HEK293 (cell line): Measurements from ENCODE around the gene RAB10.
A peak's percentile ranks its signal among the peaks of the same experiment; 100 is the strongest.

Experiments used
- CTCF ChIA-PET: fragments of 350-600 bp; formaldehyde crosslinking; extraction: SDS; loops from one replicate; lab custom pipeline; 2021; ENCODE audit warnings: antibody characterized with exemption; lab: Yijun Ruan, JAX
- POLR2A ChIA-PET: fragments of 300-600 bp; formaldehyde crosslinking; extraction: SDS; loops from one replicate; lab custom pipeline; 2020; ENCODE audit warnings: antibody characterized with exemption, inconsistent platforms; lab: Yijun Ruan, JAX
- H3K27ac ChIP-seq: fragments of 200-500 bp; sonication (Bioruptor generic); 2 replicates; pipeline ENCODE4 v1.5.1; 2014; ENCODE audit warnings: low read depth, low read length, control low read depth, inconsistent platforms; ENCODE audit errors: extremely low read depth
- H3K36me3 ChIP-seq, 2 experiments: fragments of 200-500 bp in 1 of 2; sonication (Bioruptor generic) in 1 of 2; 1 replicate in 1 of 2; 2 replicates in 1 of 2; pipeline ENCODE4 v1.5.1; 2014 to 2017; ENCODE audit warnings: inconsistent platforms in 2 of 2, low read length in 2 of 2; ENCODE audit not compliant: control insufficient read depth in 2 of 2, insufficient read depth in 1 of 2
- H3K4me1 ChIP-seq: fragments of 200-500 bp; sonication (Bioruptor generic); 2 replicates; pipeline ENCODE4 v1.5.1; 2014; ENCODE audit warnings: mild to moderate bottlenecking, low read length, inconsistent platforms; ENCODE audit not compliant: control insufficient read depth, insufficient read depth
- H3K4me3 ChIP-seq: 2 replicates; pipeline ENCODE4 v1.5.1; 2011; ENCODE audit warnings: low read depth, mild to moderate bottlenecking, control low read depth, low read length, moderate library complexity
- H3K9me3 ChIP-seq: fragments of 200-500 bp; sonication (Bioruptor generic); 2 replicates; pipeline ENCODE4 v1.5.1; 2014; ENCODE audit warnings: low read depth, low read length, inconsistent platforms; ENCODE audit not compliant: control insufficient read depth, insufficient read depth
- FEZF1 ChIP-seq: fragments of 450-650 bp; formaldehyde crosslinking; IDR thresholded peaks from 2 replicates; pipeline ENCODE4 v1.5.1; 2016; ENCODE audit warnings: missing biosample characterization, missing genetic modification characterization
- GFI1B ChIP-seq: fragments of 450-650 bp; formaldehyde crosslinking; IDR thresholded peaks from 2 replicates; pipeline ENCODE4 v1.5.1; 2016; ENCODE audit warnings: missing biosample characterization, missing genetic modification characterization
- HOXC10 ChIP-seq: sonication (generic); formaldehyde crosslinking; IDR thresholded peaks from 2 replicates; pipeline ENCODE4 v1.8.1; 2023; ENCODE audit warnings: mild to moderate bottlenecking, missing genetic modification reagents
- SCRT1 ChIP-seq: fragments of 450-650 bp; formaldehyde crosslinking; IDR thresholded peaks from 2 replicates; pipeline ENCODE4 v1.5.1; 2016; ENCODE audit warnings: missing biosample characterization, missing genetic modification characterization, borderline replicate concordance
- SCRT2 ChIP-seq: fragments of 450-650 bp; formaldehyde crosslinking; IDR thresholded peaks from 2 replicates; pipeline ENCODE4 v1.5.1; 2016; ENCODE audit warnings: missing biosample characterization, missing genetic modification characterization
- ZNF341 ChIP-seq: fragments of 450-650 bp; formaldehyde crosslinking; IDR thresholded peaks from 2 replicates; pipeline ENCODE4; 2016; ENCODE audit warnings: low read depth, missing biosample characterization, missing genetic modification characterization
- ZNF654 ChIP-seq: fragments of 450-650 bp; formaldehyde crosslinking; IDR thresholded peaks from 2 replicates; pipeline ENCODE4 v1.5.1; 2016; ENCODE audit warnings: low read depth, missing biosample characterization, missing genetic modification characterization
- TF ChIP-seq, protein P1 (sequence below): fragments of 450-650 bp; formaldehyde crosslinking; IDR thresholded peaks from 2 replicates; pipeline ENCODE4 v1.5.1; 2016; ENCODE audit warnings: missing biosample characterization, missing genetic modification characterization
- TF ChIP-seq, protein P2 (sequence below): fragments of 450-650 bp; formaldehyde crosslinking; conservative IDR thresholded peaks from 2 replicates; pipeline ENCODE4 v1.5.1; 2016; ENCODE audit warnings: low read depth, missing biosample characterization, missing genetic modification characterization
- TF ChIP-seq, protein P3 (sequence below): fragments of 450-650 bp; formaldehyde crosslinking; IDR thresholded peaks from 2 replicates; pipeline ENCODE4 v1.5.1; 2016; ENCODE audit warnings: missing biosample characterization, missing genetic modification characterization, borderline replicate concordance

Gene RAB10

DNA sequence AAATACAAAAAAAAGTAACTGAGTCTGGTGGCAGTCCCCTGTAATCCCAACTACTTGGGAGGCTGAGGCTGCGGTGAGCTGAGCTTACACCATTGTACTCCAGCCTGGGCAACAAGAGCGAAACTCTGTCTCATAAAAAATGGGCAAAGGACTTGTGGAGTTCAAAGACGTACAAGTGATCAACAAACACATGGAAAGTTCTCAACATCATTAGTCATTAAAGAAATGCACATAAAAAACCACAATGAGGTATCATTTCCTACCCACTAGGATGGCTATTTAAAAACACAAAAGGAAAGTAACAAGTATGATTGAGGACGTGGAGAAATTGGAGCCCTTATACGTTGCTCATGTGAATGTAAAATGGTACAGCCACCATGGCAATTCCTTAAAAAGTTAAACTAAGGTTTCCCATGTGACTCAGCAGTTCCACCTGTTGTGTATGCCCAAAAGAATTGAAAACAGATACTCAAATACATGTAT, 52.3 kb downstream of the RAB10 start:
- Histone ChIP-seq H3K27ac (no peak overlapping the region), H3K36me3 (no peaks in the 10 kb centered on the region; a peak in 1 of 3 replicates), H3K9me3 (no peaks in the 10 kb centered on the region), H3K4me3 (no peak overlapping the region), H3K4me1 (no peaks in the 10 kb centered on the region; the same call in 1 of the 2 replicates)
- CTCF ChIA-PET = interaction anchor here (0.6 to 2.9 kb wide), 6 partner anchors 7 to 354 kb away, joined by 3 to 8 read pairs (median 4); no protein-coding TSS in a partner anchor
- TF ChIP-seq SCRT2 (tag by site-specific recombination) (peak; percentile 60; the same call in 1 of the 2 replicates), SCRT1 (peak; percentile 14; the same call in 1 of the 2 replicates), GFI1B (no peak), FEZF1 (peak; percentile 66), ZNF341 (tag by site-specific recombination) (no peak)
- POLR2A ChIA-PET = no interaction called here

- Histone ChIP-seq H3K4me3 (no peak overlapping the region), H3K36me3 (no peaks in the 10 kb centered on the region; a peak in 1 of 3 replicates), H3K9me3 (no peaks in the 10 kb centered on the region), H3K4me1 (no peaks in the 10 kb centered on the region; the same call in 1 of the 2 replicates), H3K27ac (no peak overlapping the region)
- CTCF ChIA-PET = interaction anchor here (0.6 to 2.9 kb wide), 8 partner anchors 8 to 355 kb away, joined by 3 to 8 read pairs (median 4); no protein-coding TSS in a partner anchor
- TF ChIP-seq, protein P1, sequence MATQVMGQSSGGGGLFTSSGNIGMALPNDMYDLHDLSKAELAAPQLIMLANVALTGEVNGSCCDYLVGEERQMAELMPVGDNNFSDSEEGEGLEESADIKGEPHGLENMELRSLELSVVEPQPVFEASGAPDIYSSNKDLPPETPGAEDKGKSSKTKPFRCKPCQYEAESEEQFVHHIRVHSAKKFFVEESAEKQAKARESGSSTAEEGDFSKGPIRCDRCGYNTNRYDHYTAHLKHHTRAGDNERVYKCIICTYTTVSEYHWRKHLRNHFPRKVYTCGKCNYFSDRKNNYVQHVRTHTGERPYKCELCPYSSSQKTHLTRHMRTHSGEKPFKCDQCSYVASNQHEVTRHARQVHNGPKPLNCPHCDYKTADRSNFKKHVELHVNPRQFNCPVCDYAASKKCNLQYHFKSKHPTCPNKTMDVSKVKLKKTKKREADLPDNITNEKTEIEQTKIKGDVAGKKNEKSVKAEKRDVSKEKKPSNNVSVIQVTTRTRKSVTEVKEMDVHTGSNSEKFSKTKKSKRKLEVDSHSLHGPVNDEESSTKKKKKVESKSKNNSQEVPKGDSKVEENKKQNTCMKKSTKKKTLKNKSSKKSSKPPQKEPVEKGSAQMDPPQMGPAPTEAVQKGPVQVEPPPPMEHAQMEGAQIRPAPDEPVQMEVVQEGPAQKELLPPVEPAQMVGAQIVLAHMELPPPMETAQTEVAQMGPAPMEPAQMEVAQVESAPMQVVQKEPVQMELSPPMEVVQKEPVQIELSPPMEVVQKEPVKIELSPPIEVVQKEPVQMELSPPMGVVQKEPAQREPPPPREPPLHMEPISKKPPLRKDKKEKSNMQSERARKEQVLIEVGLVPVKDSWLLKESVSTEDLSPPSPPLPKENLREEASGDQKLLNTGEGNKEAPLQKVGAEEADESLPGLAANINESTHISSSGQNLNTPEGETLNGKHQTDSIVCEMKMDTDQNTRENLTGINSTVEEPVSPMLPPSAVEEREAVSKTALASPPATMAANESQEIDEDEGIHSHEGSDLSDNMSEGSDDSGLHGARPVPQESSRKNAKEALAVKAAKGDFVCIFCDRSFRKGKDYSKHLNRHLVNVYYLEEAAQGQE (tag by site-specific recombination) = no peak
- TF ChIP-seq, protein P2, sequence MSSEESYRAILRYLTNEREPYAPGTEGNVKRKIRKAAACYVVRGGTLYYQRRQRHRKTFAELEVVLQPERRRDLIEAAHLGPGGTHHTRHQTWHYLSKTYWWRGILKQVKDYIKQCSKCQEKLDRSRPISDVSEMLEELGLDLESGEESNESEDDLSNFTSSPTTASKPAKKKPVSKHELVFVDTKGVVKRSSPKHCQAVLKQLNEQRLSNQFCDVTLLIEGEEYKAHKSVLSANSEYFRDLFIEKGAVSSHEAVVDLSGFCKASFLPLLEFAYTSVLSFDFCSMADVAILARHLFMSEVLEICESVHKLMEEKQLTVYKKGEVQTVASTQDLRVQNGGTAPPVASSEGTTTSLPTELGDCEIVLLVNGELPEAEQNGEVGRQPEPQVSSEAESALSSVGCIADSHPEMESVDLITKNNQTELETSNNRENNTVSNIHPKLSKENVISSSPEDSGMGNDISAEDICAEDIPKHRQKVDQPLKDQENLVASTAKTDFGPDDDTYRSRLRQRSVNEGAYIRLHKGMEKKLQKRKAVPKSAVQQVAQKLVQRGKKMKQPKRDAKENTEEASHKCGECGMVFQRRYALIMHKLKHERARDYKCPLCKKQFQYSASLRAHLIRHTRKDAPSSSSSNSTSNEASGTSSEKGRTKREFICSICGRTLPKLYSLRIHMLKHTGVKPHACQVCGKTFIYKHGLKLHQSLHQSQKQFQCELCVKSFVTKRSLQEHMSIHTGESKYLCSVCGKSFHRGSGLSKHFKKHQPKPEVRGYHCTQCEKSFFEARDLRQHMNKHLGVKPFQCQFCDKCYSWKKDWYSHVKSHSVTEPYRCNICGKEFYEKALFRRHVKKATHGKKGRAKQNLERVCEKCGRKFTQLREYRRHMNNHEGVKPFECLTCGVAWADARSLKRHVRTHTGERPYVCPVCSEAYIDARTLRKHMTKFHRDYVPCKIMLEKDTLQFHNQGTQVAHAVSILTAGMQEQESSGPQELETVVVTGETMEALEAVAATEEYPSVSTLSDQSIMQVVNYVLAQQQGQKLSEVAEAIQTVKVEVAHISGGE (tag by site-specific recombination) = no peak
- POLR2A ChIA-PET = no interaction called here
These were observed 52.9 kb downstream of the RAB10 start for GRCh38 chr2:26086779-26087178.

DNA sequence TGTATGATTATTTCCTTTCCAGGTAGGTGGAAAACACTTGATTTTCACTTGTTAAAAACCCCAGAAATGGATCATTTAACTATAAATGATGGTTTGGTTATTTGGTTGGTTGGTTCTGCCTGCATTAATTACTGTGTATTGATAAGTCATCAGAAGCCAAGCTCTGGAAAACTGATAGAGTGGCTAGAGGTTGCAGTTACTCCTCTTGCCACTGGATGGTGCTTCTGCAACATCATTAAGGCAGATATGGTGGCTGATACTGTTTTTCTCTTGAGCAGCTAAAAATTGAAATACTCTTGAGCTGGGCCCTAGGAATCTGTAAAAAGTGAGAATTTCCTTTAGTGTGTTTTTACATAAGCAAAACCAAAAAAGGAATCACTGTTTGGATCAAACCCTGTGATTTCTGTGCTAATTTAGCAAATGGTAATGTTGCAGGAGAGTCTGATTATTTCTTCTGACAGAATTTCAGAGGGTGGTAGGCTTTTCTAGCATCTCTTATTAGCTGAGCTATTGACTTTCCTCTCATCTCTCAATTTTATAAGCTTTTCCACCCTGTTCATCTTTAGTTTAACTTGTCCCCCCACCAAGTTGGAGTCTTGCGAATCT, 54.3 kb downstream of the RAB10 start:
- POLR2A ChIA-PET = interaction anchor here (0.5 to 0.8 kb wide), 2 partner anchors 28 to 54 kb away, joined by 3 to 4 read pairs; no protein-coding TSS in a partner anchor
- H3K9me3 ChIP-seq = no peaks in the 10 kb centered on the region
- H3K4me1 ChIP-seq = no peaks in the 10 kb centered on the region; the same call in 1 of the 2 replicates
- CTCF ChIA-PET = interaction anchor here (0.6 to 2.9 kb wide), 42 partner anchors 9 to 470 kb away, joined by 3 to 16 read pairs (median 4); no protein-coding TSS in a partner anchor
- no peak overlapping the region for H3K4me3 ChIP-seq
- H3K36me3 ChIP-seq = no peaks in the 10 kb centered on the region; a peak in 2 of 3 replicates
- H3K27ac ChIP-seq = no peak overlapping the region
- TF ChIP-seq HOXC10 (no peak), ZNF654 (tag by site-specific recombination) (peak; percentile 61)
- TF ChIP-seq, protein P3, sequence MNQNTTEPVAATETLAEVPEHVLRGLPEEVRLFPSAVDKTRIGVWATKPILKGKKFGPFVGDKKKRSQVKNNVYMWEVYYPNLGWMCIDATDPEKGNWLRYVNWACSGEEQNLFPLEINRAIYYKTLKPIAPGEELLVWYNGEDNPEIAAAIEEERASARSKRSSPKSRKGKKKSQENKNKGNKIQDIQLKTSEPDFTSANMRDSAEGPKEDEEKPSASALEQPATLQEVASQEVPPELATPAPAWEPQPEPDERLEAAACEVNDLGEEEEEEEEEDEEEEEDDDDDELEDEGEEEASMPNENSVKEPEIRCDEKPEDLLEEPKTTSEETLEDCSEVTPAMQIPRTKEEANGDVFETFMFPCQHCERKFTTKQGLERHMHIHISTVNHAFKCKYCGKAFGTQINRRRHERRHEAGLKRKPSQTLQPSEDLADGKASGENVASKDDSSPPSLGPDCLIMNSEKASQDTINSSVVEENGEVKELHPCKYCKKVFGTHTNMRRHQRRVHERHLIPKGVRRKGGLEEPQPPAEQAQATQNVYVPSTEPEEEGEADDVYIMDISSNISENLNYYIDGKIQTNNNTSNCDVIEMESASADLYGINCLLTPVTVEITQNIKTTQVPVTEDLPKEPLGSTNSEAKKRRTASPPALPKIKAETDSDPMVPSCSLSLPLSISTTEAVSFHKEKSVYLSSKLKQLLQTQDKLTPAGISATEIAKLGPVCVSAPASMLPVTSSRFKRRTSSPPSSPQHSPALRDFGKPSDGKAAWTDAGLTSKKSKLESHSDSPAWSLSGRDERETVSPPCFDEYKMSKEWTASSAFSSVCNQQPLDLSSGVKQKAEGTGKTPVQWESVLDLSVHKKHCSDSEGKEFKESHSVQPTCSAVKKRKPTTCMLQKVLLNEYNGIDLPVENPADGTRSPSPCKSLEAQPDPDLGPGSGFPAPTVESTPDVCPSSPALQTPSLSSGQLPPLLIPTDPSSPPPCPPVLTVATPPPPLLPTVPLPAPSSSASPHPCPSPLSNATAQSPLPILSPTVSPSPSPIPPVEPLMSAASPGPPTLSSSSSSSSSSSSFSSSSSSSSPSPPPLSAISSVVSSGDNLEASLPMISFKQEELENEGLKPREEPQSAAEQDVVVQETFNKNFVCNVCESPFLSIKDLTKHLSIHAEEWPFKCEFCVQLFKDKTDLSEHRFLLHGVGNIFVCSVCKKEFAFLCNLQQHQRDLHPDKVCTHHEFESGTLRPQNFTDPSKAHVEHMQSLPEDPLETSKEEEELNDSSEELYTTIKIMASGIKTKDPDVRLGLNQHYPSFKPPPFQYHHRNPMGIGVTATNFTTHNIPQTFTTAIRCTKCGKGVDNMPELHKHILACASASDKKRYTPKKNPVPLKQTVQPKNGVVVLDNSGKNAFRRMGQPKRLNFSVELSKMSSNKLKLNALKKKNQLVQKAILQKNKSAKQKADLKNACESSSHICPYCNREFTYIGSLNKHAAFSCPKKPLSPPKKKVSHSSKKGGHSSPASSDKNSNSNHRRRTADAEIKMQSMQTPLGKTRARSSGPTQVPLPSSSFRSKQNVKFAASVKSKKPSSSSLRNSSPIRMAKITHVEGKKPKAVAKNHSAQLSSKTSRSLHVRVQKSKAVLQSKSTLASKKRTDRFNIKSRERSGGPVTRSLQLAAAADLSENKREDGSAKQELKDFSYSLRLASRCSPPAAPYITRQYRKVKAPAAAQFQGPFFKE (tag by site-specific recombination) = no peak
- TF ChIP-seq, protein P2 (tag by site-specific recombination) = no peak
